Smooth muscle cell of the brain vasculature (primary cell): ENCODE data around the gene WWOX.

ENCODE experiments used
- DNase-seq: peaks from one replicate; pipeline ENCODE4 v3.0.0-alpha.2; 2012; ENCODE audit warnings: low read depth, low spot score

Gene WWOX

DNA sequence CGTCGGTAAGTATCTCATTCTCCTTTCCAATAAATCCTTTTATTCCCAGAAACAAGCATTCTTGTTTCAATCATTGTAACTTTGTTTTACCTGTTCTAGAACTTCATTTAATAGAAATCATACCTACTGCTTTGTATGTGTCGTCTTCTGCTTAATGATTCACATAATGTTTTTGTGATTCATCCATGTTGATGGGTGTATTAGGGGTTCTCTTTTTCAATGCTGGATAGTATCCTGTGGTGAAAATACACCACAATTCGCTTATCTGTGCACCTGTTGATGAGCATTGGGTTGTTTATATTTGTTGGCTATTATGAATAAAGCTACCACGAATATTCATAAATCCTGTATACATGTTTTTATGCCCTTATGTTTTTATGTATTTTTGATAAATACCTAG, 797.8 kb downstream of the WWOX start:
- DNase-seq = no peak

DNA sequence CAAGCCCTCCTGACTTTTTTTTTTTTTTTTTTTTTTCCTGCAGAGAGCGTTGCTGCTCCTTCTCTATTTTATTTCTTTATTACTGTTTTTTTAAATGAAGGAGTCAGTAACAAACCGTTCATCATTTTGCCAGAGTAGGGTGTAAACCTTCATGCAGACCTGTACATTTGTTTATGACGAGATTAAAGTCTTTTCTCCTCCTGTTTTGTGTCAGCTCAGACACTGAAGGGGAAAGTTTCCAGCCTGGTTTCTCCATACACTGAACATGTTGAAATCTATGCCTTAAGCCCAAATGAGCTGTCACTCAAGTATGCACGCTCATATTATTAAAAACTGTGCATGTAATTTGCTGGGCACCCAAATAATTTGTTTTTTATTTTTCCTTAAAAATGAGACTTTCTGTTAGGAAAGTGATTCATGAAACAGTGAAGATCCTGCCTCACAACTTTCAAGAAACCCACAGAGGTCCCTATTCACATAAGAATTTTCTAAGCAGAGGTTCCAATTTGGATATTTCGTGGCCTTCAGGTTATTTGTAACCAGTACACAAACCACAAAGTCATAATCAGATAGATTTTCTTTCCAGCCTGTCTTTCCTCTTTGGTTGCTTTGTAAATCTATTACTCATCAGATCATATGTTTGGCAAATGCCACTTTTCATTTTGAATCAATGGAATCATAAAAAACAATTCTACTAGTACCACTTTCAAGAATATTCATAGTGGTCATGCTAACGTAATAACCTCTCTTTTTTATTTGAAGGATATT, 800.8 kb downstream of the WWOX start:
- DNase-seq = no peak

DNA sequence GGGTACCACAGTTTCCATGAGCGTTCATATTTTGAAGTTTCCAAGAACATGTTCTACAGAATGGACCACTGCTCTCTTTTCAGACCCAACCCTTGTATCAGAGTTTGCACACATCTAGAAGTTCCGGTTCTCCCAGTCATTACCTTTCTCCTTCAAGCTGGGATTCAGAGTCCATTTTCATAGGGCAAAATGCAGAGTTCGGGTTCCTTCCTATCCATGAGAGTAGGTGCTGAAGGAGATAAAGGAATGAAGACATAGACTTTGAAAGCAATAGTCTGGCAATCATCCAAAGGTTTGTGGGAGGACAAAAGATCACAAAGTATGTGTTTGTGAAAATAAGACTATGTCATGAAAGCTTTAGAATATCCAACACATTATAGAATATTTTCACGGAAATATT, 801.5 kb downstream of the WWOX start:
- no peak for DNase-seq

DNA sequence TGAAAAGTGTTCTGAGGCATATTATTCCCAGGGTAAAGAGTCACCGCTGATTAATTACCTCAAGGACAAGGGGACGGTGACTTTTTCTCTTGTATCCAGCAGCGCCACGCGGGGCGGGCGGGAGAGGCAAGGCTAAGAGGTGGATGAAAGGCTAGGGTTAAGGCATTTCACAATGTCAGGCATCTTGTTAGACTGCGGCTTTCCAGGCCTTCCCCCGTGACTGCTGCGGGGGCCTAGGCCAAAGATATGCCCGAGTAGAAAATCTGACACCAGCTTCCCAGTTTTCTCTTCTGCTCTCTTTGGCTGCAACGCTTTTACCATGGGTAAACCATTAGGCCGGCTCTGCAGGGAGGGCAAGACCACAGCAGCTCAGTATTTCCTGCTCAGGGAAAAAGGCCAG, 802.9 kb downstream of the WWOX start:
- DNase-seq = no peak

DNA sequence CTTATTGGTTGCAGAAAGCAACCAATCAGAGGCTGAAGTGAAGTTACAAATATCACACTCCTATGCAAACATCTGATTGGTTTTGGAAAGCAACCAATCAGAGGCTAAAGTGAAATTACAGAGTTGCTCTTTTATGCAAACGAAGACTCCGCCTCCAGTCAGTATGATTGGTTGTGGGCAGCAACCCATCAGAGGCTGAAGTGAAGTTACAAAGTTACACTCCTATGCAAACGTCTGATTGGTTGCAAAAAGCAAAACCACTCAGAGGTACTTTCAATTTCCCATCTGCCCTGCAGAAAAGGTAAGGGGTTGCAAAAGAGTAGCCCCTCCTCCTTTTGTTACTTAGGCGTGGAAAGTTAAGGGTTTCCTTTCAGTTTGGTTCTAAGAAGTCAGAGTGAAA, 803.8 kb downstream of the WWOX start:
- DNase-seq = no peak

DNA sequence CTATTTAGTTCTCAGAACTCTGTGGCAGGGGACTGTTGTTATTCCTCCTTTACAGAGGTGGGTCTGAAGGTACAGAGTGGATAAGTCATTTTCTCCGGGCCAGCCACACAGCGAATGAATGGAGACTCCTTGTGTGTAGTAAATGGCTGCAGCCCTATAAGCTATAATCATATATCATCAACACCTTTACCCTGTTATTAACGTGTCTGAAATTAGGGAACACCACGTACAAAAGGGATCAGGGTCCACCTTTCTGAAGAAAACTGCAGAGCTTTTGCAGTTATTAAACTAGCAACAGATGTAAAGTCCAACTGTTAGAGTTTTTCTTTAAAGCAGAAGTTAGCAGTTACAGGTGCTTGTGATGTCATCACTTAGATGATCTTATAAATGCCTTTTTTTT, 804.4 kb downstream of the WWOX start:
- no peak for DNase-seq

DNA sequence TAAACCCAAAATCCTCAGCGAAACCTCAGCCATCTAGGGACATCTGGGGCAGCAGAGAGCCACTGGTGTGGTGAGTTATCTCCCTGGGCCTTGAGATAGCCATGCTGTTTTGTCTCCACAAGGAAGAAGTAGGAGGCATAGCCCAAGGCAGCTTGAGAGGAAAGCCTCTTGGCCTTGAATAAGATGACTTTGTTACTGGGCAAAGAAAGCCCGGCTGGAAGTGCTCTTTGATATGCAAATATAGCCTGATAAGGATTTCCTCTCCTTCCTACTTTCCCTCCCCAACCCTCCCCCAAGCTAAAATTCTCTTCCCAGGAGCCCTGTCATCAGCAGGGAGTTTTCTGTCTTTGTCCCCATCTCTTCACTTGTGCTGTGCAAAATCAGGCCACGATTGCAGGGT, 806.7 kb downstream of the WWOX start:
- DNase-seq = no peak

DNA sequence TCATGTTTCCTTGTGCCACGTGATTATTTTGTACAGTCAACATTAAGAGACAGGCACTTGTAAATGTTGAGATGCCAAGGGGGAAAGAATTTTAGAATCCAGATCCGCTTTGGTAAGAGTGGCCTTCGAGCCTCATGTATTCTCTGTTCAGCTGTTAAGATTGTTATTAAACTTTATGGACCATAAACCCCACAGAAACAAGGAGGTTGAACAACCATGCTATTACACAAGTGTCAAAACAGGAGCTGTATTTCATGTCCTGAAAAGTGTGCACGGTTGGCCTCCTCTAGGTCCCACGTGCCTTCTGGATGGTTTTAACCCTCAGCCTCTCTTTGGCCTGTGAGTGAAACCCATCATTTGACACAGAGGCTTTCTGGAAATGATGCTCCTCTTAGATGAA, 809.8 kb downstream of the WWOX start:
- DNase-seq = no peak

DNA sequence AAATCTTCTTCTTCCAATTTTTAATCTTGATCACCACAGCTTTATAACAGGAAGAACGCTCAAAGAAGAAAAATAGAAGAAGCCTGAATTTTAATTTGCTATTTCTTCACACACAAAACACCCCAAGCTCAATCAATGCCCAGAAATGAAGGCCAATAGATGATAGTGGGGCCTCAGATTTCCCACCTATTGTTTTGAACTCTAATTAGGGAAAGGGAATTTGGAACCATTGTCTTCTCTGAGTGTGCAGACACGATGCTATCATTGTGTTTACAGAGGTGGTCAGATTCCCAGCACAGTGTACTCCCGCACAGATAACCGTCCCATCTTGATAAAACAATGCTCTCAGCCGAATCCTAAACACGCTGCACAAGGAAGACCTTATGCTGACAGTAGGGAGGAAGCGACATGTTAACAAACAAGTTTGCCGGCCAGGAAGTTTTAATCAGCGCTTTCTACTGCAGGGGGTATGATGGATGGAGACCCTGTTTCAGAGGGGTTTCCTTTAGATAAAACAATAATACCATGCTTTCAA, 816.4 kb downstream of the WWOX start:
- no peak for DNase-seq

DNA sequence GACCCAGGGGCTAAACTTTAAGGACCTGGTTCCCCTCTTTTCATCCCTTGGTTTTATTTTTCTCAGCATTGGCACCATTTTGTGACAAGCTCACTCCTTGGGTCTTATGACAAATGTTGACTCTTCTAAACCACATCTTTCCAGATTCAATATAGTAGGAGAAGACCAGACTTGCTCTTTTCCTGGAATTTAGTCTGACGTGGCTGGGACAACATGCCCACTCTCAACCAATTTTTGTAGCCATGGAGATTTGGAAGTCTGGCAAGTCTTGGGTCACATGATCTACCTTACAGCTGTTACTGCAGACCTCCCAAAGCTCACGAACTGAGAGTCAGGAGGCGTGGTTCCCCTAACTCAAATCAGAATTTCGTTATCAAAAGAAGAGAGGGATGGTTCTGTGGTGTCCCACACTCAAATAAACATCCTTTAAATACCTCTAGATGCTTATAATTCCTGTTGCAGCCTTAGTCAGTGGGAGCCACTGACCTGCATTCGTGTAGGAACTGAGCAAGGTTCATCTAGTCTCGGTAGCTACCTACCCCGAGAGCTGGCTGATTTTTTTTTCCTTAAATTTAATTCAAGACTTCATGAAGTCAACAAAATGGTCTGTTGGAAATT, 817.6 kb downstream of the WWOX start:
- DNase-seq = no peak

DNA sequence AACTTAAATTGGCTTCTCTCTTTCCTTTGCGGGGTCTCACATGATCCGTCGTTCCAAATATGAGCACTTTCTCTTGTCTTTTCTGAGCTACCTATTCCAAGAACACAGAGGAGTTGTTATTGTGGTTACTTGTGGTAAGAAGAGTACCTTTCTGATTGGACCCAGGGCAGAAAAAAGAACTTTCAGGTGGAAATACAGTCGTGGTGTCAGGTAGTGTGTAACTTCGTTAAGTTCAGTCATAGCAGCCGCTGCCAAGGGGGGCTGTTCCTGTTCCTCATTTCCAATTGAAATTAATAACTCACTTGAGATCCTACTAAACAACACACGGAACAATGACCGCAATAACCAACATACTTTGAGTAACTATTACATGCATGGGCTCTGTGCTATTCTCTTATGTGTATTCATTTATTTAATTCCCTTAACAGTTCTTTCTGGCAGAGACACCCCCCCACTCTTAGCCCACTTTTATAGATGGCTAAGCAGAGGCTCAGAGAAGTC, 819.4 kb downstream of the WWOX start:
- DNase-seq = no peak

DNA sequence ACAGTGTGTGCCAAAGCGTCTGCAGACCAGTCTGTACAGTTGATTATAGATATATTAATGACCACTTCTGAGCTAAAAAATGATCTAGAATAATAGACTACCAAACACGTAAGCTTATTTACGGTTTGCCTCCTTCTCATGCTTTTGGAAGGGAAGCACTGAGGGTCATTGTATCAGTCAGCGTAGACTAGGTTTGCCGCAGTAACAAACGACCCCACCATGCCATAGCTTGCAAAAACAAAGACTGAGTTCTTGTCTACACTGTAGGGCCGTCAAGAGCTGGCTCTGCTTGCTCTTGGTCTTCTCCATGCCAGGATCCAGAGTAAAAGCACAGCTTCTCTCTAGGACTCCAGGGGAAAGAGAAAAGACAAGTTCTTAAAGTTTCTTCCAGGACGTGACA, 820.4 kb downstream of the WWOX start:
- no peak for DNase-seq

DNA sequence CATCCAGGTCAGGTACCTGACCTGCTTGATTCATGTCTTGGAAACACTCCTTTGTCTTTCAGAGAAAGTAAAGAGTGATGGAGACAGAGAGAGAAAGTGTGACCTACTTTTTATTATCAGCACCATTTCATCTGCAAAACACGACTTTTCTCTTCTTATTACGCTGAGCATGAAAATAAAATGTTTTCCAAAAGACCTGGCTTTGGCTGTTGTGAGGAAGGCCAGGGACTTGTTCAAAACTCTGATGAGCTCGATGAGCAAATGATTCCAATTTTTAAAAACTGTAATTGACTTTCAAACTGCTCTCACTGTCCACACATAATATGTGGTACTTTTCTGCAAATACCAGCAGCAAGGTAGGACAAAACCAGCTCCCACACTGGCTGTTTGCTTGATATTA, 821.2 kb downstream of the WWOX start:
- DNase-seq = no peak

DNA sequence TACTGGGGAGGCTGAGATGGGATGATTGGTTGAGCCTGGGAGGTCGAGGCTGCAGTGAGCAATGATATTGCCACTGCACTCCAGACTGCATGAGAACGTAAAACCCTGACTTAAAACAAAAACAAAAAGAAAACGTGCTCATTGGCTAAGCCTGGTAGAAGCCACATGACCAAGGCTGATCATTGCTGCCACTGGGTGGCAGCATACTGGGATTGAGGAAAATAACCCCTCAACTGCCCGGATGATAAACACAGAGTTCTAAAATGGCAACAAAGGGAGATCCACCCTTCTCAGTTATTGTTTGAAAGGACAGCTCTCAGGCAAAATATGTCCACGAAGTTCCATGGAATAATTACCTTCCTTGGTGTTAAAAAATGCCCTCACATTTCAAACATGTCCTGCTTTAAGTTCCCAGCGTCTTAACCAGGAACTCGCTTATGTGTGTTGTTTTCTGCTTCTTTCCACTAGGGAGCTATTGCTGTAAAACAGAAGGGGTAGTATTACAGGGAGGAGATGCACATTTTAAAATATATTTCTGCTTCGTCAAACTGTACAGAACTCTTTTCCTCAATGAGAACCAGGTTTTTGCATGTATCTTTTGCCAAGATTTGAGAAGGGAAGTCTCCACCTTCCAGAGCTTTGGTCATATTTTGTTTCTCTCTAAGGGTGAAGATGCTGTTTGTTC, 825.8 kb downstream of the WWOX start:
- DNase-seq = no peak

DNA sequence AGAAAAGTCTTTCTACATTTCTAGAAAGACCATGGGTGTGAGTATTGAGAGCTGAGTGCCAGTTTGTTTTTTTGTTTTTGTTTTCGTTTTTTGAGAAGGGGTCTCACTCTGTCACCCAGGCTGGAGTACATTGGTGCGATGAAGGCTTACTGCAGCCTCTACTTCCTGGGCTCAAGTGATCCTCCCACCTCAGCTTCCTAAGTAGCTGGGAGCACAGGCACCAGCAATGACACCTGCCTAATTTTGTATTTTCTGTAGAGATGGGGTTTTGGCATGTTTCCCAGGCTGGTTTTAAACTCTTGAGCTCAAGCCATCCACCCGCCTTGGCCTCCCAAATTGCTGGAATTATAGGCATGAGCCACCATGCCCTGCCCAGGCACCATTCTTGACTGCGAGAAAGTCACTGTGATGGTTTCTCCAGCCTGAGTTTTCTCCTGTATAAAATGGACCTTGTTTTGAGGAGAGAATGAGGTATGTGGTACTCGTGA, 827.3 kb downstream of the WWOX start:
- DNase-seq = no peak

DNA sequence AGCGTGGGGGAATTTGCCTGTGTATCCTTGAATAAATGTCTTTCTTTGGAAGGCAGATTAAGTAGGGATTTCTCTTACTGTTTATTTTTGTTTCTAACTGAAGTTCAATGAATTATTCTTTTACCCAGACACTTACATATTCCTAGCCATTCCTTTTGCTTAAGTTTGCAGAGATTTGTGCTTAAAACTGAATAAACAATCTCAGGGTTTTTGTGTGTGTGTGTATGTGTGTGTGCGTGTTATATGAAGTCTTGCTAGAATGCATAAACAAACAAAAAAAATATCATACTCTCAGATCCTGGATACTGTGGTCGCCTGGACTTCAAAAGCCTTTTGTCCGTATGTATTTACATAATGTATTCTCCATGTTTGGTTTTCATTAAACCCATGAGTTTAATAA, 828.3 kb downstream of the WWOX start:
- no peak for DNase-seq

DNA sequence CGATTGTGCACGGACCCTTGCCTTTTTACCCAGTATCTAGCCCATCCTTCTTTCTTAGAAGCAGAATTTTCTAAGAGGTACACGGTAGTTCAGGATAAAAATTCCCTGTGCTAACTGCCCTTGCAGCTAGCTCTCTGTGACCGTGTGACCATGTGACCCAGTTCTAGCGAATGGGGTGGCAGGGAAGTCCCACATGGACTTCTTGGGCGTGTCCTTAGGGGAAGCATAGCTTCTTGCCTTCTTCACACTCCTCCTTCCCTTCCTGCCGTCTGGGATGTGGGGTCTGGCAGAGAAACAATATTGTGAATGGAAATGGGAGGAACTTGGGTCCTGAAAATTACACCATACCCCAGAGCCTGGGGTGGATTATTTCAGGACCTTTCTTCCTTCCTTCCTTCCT, 830.4 kb downstream of the WWOX start:
- DNase-seq = no peak

DNA sequence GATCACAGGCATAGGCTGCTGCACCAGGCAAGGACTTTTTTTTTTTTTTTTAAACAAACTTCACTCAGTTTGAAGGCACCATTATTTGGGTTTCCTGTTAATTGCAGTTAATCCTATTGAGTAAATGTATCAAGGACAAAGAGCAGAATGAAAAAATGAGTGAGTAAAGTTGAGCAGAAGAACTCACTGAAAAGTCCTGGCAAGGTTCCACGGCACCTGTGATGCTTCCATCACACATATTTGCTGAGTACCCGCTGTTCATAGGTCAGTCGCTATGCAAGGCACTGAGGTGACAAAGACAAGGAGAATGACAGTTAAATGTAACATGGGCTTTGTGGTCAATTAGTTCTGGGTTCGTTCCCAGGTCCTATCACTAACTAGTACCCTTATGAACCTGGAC, 831.1 kb downstream of the WWOX start:
- DNase-seq = no peak

DNA sequence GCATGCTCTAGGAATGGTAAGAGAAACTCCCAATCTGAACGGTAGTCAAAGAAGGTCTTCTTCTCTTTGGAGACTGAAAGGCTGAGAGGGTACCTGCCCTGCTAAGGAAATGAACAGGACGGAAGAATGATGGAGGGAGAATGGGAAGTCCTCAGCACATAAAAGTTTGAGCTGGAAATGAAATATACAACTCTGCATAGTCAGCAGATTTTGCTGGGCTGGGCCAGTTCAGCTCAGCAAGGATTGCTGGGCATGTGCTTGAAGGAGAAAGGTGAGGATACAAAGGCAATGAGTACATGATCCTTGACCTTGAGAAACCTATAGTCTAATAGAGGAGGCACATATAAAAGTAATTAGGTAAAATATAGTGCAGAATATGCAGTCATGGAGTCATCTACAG, 831.8 kb downstream of the WWOX start:
- no peak for DNase-seq

DNA sequence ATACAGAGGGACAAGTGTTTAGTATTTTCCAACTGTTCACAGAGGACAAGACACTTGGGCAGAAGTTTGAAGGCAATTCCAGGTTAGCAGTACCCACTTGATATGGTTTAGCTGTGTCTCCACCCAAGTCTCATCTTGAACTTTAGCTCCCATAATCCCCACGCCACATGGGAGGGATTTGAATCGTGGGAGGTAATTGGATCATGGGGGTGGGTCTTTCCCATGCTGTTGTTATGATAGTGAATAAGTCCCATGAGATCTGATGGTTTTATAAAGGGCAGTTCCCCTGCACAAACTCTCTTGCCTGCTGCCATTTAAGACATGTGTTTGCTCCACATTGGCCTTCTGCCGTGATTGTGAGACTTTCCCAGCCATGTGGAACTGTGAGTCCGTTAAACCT, 832.2 kb downstream of the WWOX start:
- DNase-seq = no peak

DNA sequence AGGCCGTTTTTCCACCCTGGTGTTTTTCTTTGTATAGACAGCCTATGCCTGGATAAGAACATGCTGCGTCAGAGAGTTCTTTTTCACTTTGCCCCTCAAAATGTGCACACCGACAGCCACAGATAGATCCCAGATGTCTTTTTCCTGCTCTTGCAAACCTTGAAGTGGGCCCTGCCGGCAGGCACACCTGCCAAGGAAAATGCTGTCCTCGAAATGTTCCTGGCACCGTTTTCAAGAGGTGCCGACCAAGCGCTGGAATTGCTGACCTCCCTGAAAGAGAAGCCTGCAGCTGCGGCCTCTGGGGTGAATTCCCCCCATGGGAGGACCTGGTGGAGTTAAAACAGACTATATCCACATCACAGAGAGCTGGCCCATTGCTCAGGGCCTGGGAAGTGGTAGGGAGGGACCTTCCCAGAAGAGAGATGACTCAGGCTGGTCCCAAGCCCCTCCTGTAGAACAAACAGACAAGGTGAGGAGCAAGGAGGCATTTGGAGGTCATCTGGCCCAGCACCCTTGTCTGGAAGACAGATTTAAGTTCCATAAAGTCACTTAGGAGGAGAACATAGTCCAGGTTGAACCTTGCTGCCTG, 833.0 kb downstream of the WWOX start:
- no peak for DNase-seq

DNA sequence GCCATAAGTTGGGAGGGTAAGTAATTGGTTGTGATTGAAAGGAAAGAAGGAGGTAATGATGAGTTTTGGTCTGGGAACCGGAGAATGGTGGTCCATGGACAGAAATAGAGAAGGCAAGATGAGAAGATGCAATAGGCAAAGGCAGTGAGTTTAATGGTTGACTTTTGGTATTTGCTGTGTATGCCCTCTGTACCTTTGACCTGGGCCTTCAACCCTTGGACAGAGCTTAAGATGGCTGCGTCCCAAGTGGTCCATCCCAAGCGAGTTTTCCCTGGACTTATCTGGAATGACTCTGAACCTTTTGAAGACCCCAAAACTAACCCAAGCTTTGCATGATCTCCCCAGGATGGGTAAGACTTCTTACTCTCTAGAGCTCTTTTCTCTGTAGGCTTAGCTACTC, 836.6 kb downstream of the WWOX start:
- DNase-seq = no peak
